ENCODE measurements around the gene PPIF. TPM values are rescaled to one million over a fixed set of nuclear protein-coding genes. Genes with fewer than 3 reads are reported as not detected.
A peak's percentile ranks its signal among the peaks of the same experiment; 100 is the strongest.

Gene PPIF
- total and polyA plus RNA-seq, 7 donors, result 44.6 to 297 (median 85.9) TPM

DNA sequence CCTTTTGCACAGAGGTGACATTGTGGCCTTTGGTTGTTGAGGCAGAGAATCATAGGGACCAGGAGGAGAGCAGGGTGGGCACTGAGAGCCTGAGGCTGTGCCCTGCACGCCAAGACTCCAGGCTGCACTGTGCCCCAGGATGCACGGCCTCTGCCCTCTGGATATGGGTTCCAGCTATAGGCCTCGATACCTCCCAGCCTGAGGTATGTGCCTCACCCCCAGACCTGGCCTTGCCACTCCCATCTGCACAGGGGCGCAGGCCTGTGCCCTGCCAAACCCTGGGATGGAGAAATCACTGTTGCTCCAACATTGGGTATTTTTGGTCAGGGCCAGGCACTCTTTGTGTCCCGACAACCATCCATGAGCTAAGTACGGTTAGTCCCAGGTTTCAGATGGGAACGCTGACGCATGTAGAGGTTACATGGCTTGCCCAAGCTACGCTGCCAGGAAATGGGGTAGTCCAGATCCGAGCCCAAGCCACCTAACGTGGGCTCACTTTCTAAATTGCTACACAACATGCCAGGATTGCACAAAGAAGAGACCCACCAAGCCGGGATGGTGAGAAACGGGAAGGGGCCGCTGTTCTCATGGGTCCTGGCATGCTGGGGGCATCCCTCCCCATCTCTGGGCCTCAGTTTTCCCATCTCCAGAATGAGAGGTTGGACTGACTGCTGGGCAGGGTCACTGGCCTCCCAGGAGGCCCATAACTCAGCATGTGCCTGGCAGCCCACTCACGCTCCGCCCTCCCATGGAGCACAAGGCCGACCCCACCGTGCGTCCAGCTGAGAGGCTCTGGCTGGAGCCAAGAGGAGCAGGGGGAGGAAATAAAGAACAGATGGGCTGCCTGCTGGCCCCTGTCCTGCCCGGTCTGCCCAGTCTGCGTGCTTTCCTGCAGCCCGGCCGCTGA lies 54.0 kb downstream of the PPIF start:
- Histone ChIP-seq H3K36me3 (ENCODE audit: insufficient read depth in 1 of 2, low read depth in 1 of 2) (peaks cover 0 to 8% of the 10 kb centered on the region in 2 donors), H3K9me3 (no peaks in the 10 kb centered on the region), H3K27me3 (ENCODE audit: insufficient read depth in 3 of 3, low read length in 2 of 3) (no peaks in the 10 kb centered on the region), H3K27ac (peak overlapping the region; percentile 86), H3K4me3 (peak overlapping the region; percentile 20), H3K4me1 (peaks cover 100% of the 10 kb centered on the region)
- intact Hi-C loops (cut with DNase I), result loop anchor here (5.0 kb wide), 1 partner anchor 41 kb away; no protein-coding TSS in a partner anchor
- WGBS, 3 donors, result 40 to 57% (median 44%) methylated on average over 23 of the region's 23 CpGs
- ATAC-seq (peak; percentile 26 to 52 (median 40)), DNase-seq (peak; percentile 82 to 89)
- TF ChIP-seq, protein P1, sequence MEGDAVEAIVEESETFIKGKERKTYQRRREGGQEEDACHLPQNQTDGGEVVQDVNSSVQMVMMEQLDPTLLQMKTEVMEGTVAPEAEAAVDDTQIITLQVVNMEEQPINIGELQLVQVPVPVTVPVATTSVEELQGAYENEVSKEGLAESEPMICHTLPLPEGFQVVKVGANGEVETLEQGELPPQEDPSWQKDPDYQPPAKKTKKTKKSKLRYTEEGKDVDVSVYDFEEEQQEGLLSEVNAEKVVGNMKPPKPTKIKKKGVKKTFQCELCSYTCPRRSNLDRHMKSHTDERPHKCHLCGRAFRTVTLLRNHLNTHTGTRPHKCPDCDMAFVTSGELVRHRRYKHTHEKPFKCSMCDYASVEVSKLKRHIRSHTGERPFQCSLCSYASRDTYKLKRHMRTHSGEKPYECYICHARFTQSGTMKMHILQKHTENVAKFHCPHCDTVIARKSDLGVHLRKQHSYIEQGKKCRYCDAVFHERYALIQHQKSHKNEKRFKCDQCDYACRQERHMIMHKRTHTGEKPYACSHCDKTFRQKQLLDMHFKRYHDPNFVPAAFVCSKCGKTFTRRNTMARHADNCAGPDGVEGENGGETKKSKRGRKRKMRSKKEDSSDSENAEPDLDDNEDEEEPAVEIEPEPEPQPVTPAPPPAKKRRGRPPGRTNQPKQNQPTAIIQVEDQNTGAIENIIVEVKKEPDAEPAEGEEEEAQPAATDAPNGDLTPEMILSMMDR (IDR thresholded peaks at IDR 0.05), result no peak

DNA sequence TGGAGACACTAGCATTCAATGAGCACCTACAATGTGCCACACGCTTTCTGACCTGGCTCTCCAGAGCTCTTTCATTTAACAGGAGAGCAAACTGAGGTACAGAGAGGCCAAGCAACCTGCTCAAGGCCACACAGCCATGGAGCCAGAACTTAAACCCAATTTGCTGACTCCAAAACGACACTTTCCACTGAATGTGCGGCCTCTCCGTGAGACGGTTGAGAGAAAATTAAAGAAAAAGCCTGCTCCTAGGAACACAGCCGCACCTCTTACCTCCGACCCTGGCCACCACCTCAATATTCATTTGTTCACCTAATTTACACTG lies 55.3 kb downstream of the PPIF start:
- Histone ChIP-seq H3K9me3 (no peaks in the 10 kb centered on the region), H3K4me3 (no peak overlapping the region), H3K27ac (peak overlapping the region; percentile 86), H3K36me3 (ENCODE audit: insufficient read depth in 1 of 2, low read depth in 1 of 2) (peaks cover 0 to 9% of the 10 kb centered on the region in 2 donors), H3K27me3 (ENCODE audit: insufficient read depth in 3 of 3, low read length in 2 of 3) (no peaks in the 10 kb centered on the region), H3K4me1 (peaks cover 100% of the 10 kb centered on the region)
- intact Hi-C loops (cut with DNase I), result loop anchor here (5.0 kb wide), 1 partner anchor 40 kb away; no protein-coding TSS in a partner anchor
- no peak for ATAC-seq
- peak in 1 of 2 donors; percentile 6 for DNase-seq
- TF ChIP-seq, protein P1 (IDR thresholded peaks at IDR 0.05), result no peak
- 96 to 98% (median 97%) methylated on average over 7 of the region's 7 CpGs for WGBS, 3 donors

DNA sequence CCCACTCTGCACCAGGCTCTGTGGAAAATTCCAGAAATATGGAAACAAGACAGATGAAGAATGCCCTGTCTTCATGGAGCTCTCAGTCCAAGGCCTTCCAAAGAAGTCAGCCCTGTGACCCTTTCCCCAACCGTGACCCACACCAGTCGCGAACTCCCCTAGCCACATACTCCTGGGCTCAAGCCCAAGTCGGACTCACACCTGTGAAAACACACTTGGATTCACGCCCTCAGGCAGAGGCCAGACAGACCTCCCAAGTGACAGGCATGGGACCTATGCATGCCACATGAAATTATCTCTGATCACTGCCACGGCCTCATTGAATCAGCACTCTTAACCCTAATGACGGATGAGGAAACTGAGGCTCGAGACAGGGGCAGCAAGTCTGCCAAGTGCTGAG lies 55.7 kb downstream of the PPIF start:
- 44 to 52% (median 51%) methylated on average over 8 of the region's 8 CpGs for WGBS, 3 donors
- Histone ChIP-seq H3K4me1 (peaks cover 100% of the 10 kb centered on the region), H3K4me3 (no peak overlapping the region), H3K27me3 (ENCODE audit: insufficient read depth in 3 of 3, low read length in 2 of 3) (no peaks in the 10 kb centered on the region), H3K9me3 (no peaks in the 10 kb centered on the region), H3K36me3 (ENCODE audit: insufficient read depth in 1 of 2, low read depth in 1 of 2) (peaks cover 0 to 10% of the 10 kb centered on the region in 2 donors), H3K27ac (peak overlapping the region; percentile 86)
- intact Hi-C loops (cut with DNase I), result loop anchor here (1.0 to 5.0 kb wide), 2 partner anchors 15 to 39 kb away; no protein-coding TSS in a partner anchor
- ATAC-seq (no peak), DNase-seq (peak in 1 of 2 donors; percentile 34)
- TF ChIP-seq, protein P1 (IDR thresholded peaks at IDR 0.05), result no peak

DNA sequence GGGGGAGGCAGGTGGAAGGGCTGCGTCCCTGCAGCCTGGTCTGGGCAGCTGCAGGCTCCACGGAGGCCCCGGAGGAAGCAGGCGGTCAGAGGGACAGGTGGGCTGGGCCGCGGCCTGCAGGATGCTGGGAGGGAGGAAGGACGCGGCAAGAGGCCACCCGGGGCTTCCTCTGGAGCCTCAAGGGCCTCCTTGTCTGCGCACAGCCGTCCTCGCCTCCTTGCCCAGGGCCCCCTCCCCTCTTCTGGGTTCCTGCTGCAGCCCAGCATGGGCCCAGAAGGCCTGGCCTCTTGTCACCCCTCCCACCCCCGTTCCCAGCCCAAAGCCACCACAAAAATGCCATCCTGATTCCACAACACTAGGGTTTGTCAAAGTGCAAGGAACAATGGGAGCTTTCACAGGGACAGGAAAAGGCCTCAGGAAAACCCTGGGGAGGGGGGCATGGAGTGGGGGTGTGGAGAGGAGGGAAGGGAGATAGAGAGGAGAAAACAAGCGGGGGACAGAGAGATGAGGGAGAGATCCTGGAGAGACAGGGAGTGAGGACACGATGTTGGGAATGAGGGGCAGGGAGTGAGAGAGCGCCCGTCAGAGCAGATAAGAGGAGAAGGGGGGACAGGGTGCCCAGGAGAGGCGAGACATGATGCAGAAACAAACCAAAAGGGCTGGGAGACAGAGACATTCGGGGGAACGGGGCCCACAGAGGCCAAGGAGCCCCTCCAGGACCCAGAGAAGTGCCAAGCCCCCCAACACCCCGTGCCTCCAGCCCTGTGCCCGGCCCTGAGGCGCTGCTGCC lies 56.4 kb downstream of the PPIF start:
- Histone ChIP-seq H3K27ac (peak overlapping the region; percentile 86), H3K36me3 (ENCODE audit: insufficient read depth in 1 of 2, low read depth in 1 of 2) (peaks cover 0 to 8% of the 10 kb centered on the region in 2 donors), H3K4me3 (peak overlapping the region; percentile 28), H3K27me3 (ENCODE audit: insufficient read depth in 3 of 3, low read length in 2 of 3) (no peaks in the 10 kb centered on the region), H3K4me1 (peaks cover 100% of the 10 kb centered on the region), H3K9me3 (no peaks in the 10 kb centered on the region)
- intact Hi-C loops (cut with DNase I), result loop anchor here (1.0 to 5.0 kb wide), 2 partner anchors 15 to 39 kb away; no protein-coding TSS in a partner anchor
- 50 to 64% (median 54%) methylated on average over 20 to 23 of the region's 23 CpGs for WGBS, 3 donors
- ATAC-seq, result no peak
- DNase-seq, result peak in 1 of 2 donors; percentile 72
- TF ChIP-seq, protein P1 (IDR thresholded peaks at IDR 0.05), result no peak
